ENCODE results near the gene OGDH.

- TF ChIP-seq SRF (IDR thresholded peaks at IDR 0.05; ENCODE audit: low read depth) (no peak), POLR2A (IDR thresholded peaks at IDR 0.05; ENCODE audit: borderline replicate concordance, extremely low read depth, insufficient read depth, insufficient read length) (no peak), CTCF (IDR thresholded peaks at IDR 0.05 in 2 of 3, conservative IDR thresholded peaks at IDR 0.05 in 1 of 3; ENCODE audit: borderline replicate concordance in 1 of 3, insufficient read depth in 1 of 3, low read depth in 2 of 3, low read length in 2 of 3) (no peak), ATF3 (IDR thresholded peaks at IDR 0.05) (no peak), JUND (IDR thresholded peaks at IDR 0.05) (no peak), EZH2 (IDR thresholded peaks at IDR 0.05) (no peak), EZH2phosphoT487 (IDR thresholded peaks at IDR 0.05; ENCODE audit: borderline replicate concordance) (no peak), REST (IDR thresholded peaks at IDR 0.05; ENCODE audit: low read depth) (no peak), EGR1 (IDR thresholded peaks at IDR 0.05; ENCODE audit: low read depth) (no peak), CBX3 (IDR thresholded peaks at IDR 0.05; ENCODE audit: low read depth) (no peak), POLR2AphosphoS5 (IDR thresholded peaks at IDR 0.05; ENCODE audit: low read depth, low read length) (no peak), SIN3A (IDR thresholded peaks at IDR 0.05; ENCODE audit: low read depth) (no peak), ZNF274 (IDR thresholded peaks at IDR 0.05; ENCODE audit: low read depth, low read length) (no peak)
These were observed 75.2 kb downstream of the OGDH start for GRCh38 chr7:44681645-44682044.

Data from HCT116 (cell line).